GM12875 (cell line): ENCODE results near the gene CD300C.
"Not testable (repeated sequence)": the region's sequence is repeated elsewhere in the genome, so short reads cannot be mapped to it uniquely, and the experiment has no call there.

Experiments
- H3K4me3 ChIP-seq: one replicate; pipeline ENCODE4 v1.5.1; 2011; ENCODE audit warnings: low read depth, low read length, control low read depth
- CTCF ChIP-seq: IDR thresholded peaks from 2 replicates; pipeline ENCODE4 v1.5.1; 2011; ENCODE audit warnings: low read depth, mild to moderate bottlenecking, control low read depth, inconsistent platforms, low read length, moderate library complexity, borderline replicate concordance; ENCODE audit not compliant: insufficient read depth

The CD300C gene

GRCh38 chr17:74512624-74513091 lies 33.3 kb downstream of the CD300C start:
- no peak for TF ChIP-seq CTCF
- H3K4me3 ChIP-seq, result no peak overlapping the region

GRCh38 chr17:74512036-74512435 lies 33.9 kb downstream of the CD300C start:
- TF ChIP-seq CTCF, result no peak
- no peak overlapping the region for H3K4me3 ChIP-seq

GRCh38 chr17:74508156-74508555 lies 37.8 kb downstream of the CD300C start:
- TF ChIP-seq CTCF, result no peak
- H3K4me3 ChIP-seq, result no peak overlapping the region

GRCh38 chr17:74503949-74504348 lies 42.0 kb downstream of the CD300C start:
- not testable (repeated sequence) for H3K4me3 ChIP-seq

GRCh38 chr17:74502861-74503260 lies 43.1 kb downstream of the CD300C start:
- no peak for TF ChIP-seq CTCF
- H3K4me3 ChIP-seq, result no peak overlapping the region

- no peak overlapping the region for H3K4me3 ChIP-seq
- no peak for TF ChIP-seq CTCF
These were observed 45.9 kb downstream of the CD300C start for GRCh38 chr17:74499992-74500391.

- no peak for TF ChIP-seq CTCF
- no peak overlapping the region for H3K4me3 ChIP-seq
These were observed 48.4 kb downstream of the CD300C start for GRCh38 chr17:74497471-74497870.

GRCh38 chr17:74493331-74493833 lies 52.5 kb downstream of the CD300C start:
- H3K4me3 ChIP-seq, result no peak overlapping the region
- peak; percentile 87 for TF ChIP-seq CTCF
